GM21576 (cell line): ENCODE measurements around the gene LPP.

Source experiments
- ATAC-seq: cut with Tn5 transposase; IDR thresholded peaks from one replicate; pipeline ENCODE4 v1.9.1; 2021; ENCODE audit warnings: mild to moderate bottlenecking, moderate library complexity; ENCODE audit not compliant: unreplicated experiment

Gene LPP

DNA sequence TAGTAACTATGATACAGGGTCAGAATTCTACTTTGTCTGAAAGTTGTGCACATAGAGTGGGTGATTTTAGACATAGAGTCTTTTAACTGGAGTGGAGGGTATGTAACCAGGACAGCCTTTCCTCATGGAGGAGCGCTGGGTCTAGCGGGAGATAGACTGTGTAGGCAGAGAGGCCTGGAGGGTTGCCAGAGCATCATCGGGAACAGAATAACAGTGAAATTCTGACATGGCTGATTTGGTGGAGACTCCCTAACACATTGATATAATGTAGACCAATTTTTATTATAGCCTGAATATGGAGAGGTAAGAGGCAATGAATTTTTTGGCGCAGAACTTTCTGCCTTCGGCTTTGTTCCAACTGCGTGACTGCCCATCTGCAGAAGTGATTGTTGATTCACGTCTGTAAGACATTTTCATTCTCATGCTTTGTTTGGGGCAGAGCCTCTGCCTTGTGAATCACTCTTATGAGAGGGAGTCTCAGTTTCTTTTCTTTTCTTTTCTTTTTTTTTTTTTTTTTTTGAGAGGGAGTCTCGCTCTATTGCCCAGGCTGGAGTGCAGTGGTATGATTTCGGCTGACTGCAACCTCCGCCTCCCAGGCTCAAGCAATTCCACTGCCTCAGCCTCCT is 16.0 kb downstream of the LPP start:
- no peak for ATAC-seq

DNA sequence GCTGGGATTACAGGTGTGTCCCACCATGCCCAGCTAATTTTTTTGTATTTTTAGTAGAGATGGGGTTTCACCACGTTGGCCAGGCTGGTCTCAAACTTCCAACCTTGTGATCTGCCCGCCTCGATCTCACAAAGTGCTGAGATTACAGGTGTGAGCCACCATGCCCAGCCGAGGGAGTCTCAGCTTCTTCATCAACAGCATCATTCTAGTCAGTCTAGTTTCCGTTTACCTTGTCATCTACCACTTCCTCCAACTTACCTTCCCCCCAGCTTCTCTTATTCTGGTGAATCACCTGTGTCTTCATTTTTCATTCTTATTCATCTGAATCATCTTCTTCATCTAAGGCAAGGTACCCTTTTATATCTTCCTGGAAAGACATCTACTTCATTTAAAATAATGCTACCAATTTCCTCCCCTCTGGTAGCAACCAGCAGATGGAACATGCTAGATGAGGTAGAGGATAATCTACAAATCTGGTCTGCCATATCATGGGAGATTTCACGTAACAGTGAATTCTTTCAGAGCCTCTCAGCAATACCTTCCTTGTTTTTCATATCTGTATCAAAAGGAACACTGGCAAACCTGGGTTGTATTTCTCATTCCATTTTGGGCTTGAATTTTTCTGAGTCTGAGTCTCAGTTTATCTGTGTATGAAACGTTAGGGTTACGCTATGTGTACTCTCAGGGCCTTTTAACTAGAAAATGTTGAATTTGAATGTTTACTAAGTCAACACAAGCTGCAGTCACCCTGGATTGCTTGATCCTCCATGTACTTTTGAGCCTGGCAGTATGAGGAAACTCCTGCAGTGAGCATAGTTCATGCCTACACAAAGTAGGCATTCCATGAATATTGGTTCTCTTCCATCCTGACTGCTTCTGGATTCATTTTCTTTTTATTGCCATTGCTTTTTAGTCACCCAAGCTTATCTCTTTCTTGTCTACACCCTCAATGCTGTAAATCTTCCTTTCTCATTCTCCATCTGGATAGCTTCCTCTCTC is 16.8 kb downstream of the LPP start:
- ATAC-seq: no peak

DNA sequence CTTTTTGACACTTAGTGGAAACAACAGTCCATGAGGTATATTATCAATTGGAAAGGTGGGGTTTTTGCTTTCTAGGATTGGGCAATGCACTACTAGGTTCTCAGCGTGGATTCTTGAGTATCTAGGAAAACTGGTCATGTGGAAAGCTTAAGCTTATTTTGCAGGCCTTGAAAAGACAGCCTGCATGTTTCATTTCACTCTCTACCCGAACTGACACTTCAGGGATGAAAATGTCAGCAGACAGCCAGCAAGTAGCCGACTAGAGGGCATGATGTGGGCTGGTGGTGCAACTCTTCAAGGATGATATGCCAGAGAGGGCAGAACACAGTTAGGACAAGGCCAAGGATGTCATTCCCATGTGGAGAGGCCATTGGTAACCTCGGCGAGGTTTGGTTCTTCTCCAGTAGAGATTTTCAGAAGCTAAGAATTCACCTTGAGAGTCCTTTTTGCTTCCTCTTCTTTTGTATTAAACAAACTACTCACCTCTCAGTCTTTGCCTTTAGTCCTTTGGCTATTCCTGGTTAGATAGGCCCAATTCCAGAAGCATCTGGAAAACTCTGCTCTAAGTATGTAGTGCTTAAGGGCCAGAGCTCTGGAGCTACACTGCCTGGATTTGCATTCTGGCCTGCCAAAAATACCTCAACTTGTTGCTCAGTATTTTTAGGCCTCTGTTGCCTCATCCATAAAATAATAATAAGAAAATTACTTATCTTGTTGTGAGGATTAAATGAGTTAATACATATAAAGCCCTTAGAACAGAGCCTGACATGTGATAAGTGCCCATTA is 17.9 kb downstream of the LPP start:
- no peak for ATAC-seq

DNA sequence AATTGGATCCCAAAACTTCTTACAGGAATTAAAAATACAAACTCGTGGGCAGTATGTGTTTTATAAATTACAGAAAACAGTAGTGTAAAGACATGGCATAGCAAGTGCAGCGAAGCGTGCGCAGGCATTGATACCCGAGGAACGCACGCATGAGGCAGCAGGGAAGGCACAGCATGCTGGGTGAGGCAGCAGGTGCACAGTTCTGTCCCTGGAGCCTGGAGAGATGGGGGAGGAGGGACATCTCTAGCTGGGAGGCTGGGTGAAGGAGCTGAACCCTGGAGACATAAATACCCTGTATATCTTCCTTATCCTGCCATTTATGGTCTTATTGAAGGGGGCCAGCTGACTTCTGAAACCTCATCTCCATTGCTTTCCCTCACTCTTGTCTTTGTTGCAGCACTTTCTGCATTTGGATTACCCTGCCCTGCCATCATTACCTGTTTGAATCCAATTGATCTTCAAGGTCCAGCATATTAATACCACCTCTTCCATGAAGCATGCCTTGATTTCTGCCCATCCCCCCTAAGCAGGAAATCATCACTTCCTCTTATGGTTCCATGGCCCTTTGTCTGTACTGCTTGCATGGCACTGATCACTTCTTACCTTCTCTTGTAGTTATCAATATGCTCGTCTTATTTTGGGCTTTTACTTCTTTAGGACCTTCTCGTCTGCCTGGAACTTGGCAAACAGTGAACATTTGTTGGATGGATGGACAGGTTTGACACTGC is 20.5 kb downstream of the LPP start:
- no peak for ATAC-seq

DNA sequence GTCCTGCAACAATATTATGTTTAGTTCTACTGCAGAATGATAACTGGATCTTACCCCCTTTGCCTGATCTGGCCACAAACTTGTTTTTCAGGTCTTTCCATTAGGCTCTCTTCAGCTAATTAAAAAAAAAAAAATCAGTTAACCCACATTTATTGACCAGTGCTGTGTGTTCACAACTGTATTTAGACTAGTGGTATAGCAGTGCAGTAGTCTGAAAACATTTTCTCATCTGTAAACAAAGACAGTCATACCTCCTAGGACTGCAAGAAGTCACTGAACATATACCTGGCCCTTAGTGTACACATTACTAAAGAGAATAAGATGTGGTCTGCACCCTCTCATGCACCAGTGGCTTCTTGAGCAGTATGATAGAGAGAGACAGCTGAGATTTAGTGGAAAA is 22.5 kb downstream of the LPP start:
- no peak for ATAC-seq

DNA sequence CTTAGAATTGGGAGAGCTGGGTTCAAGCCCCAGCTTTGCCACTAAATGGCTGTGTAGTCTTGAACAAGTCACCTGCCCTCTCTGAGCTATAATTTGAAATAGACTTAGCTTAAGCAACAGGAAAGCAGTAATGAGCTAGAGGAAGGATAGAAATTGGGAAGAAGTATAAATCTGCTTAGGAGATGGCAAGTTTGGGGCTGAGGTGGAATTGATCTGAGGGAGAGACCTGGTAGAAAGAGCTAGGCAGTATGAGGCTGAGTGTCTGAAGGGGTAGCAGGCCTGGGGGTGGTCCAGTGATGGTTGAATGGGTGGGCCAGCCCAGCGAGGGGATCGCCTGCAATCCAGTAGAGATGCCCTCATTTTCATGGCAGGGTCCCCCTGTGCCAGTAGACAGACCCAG is 22.9 kb downstream of the LPP start:
- ATAC-seq: no peak

DNA sequence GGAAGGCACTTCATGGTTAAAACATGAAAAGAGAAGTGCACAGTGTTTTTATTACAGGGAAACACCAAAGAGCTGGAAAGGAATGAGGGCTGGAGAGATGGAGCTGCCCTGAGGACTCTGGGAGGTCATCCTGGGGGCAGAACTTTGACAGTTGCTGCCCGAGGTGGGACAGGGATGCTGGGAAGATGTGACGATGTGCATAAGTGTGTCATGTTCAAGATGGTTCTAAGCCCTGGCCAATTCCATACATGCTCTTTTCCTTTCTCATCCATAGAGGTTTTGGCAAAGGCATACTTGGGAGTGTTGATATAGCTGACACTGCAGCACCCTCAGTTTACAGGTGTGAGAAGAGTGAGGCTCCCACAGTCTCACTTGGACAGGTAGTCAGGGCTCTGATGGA is 23.8 kb downstream of the LPP start:
- ATAC-seq: no peak

DNA sequence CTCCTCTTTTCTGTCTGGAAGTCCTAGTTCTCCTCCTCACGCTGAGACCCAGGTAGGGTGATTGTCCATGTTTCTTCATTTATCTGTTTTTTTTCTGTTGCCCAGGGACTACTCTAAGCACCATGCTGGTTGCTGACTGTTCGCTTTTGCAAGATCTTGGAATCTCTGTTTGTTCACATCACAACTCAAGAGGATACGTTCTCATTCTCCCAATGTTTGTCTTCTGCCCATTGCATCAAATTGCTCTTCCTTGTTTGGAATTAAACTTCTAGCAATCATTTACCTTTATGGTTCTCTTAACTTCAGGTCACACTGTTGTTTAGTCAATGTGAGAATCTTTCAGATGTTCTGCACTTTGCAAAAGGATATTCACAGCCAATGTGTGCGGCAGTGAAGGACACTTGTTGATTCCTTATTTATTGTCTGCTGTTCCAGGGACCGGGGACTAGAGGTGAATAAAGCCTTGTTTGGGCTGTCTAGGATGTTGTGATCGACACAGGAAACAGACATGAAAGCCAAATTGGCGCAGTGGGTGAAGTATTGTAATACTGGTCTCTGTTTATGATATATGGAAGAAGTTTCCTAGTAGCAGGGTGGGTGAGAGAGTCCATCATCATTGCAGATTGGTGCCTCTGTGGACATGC is 24.5 kb downstream of the LPP start:
- ATAC-seq: no peak

DNA sequence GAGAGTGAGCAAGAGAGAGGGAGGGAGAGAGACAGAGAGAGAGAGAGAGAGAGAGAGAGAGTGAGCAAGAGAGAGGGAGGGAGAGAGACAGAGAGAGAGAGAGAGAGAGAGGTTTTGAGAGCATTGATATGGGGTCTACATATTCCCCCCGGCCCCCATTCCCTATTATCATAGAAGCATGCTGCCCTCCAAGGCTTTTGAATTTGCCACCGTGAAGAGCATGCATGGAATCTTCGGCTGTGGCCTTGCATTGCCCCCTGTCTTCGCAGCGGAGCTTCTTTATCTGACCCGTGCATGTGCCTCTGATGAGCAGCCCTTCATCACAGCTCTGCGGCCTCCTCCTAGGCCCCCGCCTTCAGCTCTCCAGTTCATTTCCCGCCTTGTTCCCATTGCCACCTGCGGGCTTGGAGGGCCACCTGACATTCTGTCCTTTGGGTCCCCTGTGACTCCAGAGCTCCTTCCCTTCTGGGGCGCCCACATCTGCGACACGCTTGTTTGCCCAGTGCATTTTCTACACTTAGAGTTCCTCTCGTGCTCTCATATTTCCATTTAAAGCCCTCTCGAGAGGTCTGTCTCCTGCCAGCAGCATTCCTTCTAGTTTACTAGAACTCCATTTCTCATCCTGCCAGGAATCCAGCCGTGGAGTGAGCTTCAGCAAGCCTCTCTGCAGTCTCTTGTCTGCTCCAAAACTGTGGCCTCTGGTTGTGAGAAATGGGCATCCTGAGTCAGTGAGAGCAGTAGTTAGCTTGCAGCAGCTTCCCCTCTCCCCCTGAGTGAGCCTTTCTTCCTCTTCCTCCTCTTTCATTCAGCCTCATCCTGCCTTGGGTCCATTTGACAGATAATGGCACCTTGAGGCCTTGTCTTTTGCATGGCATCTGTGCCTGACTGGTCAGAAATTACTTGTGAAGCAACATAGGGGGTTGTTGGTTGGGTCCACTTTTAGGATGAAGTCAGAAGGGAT is 25.3 kb downstream of the LPP start:
- no peak for ATAC-seq

DNA sequence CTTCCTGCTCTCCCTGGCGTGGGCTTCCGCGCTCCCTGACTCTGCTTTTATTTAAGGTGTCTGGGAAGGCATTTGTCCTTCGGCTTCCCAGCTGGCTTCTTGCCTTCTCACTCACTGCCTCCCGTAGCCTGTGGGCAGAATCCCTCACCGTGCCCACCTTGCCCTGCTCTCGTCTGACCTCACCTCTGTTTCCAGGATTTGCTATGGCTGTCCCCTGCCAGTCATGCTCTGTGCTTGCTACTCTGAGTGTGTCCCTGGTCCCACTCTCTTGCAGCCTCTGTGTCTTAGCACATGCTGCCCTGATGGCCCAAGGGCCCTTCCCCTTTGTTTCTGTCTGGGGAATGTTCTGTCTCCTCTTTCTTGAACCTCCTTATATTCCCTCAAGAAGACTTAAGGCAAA is 26.2 kb downstream of the LPP start:
- ATAC-seq: no peak

DNA sequence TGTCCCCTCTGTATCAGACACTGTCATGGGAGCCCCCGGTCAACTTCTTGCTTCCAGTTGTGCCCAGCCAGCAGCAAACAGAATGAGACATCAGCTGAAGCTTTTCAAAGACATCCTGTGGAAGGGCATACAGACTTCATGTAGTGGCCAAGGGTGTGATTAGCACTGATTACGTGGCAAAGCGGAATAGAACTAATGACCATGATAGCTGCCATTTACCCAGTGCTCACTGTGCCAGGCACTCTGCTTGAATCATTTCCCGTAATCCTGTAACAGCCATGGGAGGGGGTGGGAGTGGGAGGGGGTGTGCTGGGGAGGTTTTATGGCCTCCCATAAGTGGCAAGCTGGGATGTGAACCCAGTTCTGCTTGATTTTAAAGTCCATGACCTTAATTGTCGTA is 29.5 kb downstream of the LPP start:
- no peak for ATAC-seq

DNA sequence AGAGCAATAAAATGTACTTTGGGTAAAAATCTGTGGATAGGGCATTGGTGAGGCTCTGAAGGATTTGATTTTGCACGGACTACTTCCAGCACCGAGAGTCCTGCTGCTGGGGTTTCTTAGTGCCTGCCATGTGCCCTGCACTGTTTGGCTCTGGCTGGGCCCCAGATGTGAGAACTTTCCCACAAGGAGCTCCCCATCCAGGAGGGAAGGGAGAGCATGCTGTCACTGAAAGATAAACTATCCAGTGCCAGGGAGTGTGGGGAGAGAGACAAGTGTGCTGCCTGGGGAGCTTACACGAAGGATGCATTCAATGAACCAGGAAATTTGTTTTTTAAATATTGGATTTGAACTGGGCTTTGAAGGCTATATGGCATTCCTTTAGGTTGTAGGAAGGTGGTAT is 30.2 kb downstream of the LPP start:
- ATAC-seq: no peak

DNA sequence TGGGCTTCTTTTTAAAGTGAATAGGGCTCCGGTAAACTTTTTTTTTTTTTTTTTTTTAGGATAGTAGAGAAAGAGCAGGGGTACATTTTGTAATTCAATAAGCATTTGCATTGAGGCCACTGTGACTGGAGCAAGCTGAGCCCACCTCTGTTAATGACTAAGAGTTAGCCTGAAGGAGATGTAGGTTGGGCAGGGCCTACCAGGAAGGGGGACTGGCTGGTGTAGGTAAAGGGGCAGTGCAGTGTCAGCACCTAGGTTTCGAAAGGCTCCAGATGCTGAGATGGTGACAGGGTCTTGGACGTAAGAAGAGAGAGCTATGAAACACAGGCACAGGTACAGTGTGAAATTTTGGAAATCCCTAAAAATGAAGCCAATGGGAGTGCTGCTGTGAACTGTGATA is 30.7 kb downstream of the LPP start:
- no peak for ATAC-seq

DNA sequence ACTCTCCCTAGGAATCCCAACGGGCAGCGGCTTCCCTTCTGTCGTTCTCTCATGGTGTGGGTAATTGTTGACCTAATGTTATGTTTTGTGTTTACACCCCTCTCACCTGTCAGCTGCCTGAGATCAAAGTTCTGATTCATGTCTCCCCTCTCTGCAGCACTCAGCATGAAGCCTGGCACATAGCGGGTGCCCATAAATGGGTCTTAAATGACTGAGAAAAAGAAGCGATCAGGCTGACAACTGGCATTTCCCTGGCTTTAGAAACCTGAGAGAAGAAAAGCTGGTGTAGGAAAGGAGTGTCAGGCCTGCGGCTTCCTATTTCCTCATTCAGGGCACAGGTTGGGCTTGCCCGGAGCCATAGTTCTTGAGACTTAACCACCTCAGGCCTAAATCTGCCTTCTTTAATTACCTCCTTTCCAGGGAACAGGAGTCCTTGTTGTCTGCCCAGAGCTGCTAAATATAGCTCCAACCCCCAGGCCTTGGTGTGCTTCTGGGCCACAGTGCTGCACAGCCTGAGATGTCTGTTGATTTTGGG is 31.8 kb downstream of the LPP start:
- ATAC-seq: no peak

DNA sequence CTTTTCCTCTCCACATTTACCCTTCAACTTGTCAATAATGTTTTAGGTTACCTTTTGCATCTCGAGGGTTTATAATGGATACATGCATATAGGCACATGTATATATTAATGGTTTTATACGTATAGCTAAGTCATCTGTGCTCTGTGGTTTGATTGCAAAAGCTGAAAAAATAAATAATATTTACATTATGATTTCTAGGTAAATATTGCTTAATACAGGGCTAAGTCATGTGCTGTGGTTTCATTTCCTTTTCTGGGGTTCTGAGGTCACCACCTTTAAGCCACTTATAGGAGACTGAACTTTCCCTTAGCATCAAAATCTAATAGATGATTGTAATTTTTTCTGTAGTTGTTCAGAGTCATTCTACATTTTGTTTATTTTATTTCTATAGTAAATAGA is 33.1 kb downstream of the LPP start:
- ATAC-seq: no peak

DNA sequence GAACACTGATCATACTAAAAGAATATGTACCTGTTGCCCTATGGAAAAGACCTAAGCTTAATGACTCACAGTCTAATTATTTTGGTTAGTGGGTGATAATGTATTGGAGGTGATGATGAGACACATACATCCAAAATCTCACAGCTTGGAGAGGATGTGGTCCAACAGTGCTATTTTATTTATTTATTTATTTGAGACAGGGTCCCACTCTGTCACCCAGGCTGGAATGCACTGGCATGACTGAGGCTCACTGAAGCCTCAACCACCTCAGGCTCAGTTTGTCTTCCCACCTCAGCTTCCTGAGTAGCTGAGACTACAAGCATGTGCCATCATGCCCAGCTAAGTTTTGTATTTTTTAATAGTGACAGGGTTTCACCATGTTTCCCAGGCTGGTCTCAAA is 35.0 kb downstream of the LPP start:
- no peak for ATAC-seq

DNA sequence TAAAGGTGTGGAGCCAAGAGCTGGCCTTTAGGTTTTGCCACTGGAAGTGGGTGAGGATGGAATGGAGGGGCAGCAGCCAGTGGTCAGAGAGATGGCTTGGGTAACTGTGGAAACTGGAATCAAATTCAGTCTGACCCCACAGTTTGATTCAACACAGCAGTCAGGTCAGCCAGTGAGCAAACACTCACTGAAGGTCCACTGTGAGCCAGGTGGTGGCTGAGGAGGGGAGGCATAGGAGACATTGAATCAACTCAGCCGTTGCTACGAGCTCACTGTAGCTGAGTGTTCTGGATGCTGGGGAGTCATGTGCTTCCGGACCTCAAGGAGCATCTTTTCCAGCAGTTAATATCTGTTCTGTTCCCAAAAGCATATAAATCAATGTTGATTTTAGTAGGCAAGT is 37.5 kb downstream of the LPP start:
- ATAC-seq: no peak

DNA sequence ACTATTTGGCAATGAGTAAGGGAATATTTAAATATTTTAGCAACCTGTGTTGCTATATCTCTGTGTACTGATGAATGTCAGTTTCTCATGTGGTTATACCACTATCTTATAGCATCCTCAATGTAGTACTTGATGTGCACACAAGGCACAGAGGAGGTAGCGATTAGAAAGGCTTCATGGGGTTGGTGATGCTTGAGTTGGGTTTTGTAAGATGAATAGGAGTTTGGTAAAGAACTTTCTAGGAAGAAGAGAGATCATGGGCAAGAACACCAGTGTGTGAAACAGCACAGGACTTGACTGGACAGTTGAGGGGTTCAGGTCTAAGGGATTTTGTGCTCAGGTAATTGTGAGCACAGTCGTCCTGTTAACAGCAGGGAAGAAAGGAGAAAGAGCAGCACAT is 38.1 kb downstream of the LPP start:
- ATAC-seq: no peak

DNA sequence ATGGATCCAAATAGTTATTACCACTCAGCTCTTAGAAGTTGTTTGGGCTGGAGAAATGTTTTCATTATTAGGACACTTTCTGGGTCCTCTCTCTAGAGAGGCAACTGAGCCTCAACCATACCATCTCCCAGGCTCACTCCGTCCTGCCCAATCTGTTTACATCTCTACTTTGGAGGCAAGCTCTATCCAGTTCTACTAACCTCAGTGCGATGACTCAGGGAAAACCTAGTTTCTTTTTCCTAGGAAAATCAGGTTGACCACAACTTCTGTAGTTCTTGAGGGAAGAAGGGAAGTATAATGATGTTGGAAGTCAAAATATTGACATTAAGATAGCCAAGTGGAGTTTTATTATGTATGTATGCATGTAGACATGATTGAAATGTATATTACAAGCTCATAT is 40.4 kb downstream of the LPP start:
- no peak for ATAC-seq
